Esophagus muscularis mucosa (tissue), 4 donors: ENCODE measurements around the gene DNASE2B.

Experiments used
- EP300 ChIP-seq: sonication (generic); formaldehyde crosslinking; IDR thresholded peaks from one replicate; pipeline ENCODE4 v1.6.1; 2017; ENCODE audit warnings: antibody characterized with exemption
- POLR2A ChIP-seq: fragments of 450-650 bp; IDR thresholded peaks from one replicate; pipeline ENCODE4 v1.6.1; 2017; ENCODE audit warnings: antibody characterized with exemption, moderate library complexity, mild to moderate bottlenecking, low read depth
- POLR2AphosphoS5 ChIP-seq, 2 donors: sonication (generic); formaldehyde crosslinking; IDR thresholded peaks; one replicate each; pipeline ENCODE4 v1.6.1; 2017; ENCODE audit warnings: antibody characterized with exemption in 2 of 2
- TF ChIP-seq, protein P1 (sequence below), 3 experiments: fragments of 200-600 bp in 2 of 3; fragments of 450-650 bp in 1 of 3; sonication (generic) in 2 of 3; IDR thresholded peaks; one replicate each; pipeline ENCODE4 v1.5.1; 2017 to 2019; ENCODE audit warnings: antibody characterized with exemption in 3 of 3, mild to moderate bottlenecking in 2 of 3, moderate library complexity in 1 of 3

DNA sequence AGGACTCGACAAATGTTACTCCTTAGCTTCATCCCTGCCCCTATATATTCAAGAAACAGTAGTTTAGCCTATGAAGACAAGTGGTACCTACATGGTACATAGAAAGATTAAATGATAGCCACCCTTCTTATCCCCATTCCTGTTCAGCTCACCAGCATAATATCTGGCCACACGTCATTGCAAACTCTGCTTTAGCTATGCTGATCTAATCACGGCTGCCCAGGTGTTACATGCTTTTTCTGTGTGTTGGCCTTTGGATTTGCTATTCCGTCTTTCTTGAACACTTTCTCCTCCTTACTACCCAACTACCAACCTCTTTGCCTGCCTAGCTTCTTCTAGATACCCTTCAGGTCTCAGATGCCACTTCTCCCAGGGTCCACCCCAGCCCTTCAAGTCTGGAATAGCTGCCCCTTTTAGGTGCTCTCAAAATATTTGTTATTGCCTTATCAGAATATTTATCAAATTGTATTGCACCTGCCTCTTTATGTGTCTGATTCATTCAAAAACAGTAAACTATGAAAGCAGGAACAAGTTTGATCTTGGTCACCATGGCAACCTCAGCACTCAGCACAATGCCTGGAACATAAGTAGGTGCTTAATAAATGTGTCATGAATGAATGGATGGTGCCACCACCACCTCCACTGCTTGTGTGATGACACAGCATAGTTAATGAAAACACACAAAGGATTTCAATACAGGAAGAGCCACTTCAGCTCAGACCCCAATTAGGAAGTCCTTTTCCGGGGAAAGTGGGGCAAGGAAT lies 11.4 kb upstream of the DNASE2B start:
- TF ChIP-seq, protein P1, sequence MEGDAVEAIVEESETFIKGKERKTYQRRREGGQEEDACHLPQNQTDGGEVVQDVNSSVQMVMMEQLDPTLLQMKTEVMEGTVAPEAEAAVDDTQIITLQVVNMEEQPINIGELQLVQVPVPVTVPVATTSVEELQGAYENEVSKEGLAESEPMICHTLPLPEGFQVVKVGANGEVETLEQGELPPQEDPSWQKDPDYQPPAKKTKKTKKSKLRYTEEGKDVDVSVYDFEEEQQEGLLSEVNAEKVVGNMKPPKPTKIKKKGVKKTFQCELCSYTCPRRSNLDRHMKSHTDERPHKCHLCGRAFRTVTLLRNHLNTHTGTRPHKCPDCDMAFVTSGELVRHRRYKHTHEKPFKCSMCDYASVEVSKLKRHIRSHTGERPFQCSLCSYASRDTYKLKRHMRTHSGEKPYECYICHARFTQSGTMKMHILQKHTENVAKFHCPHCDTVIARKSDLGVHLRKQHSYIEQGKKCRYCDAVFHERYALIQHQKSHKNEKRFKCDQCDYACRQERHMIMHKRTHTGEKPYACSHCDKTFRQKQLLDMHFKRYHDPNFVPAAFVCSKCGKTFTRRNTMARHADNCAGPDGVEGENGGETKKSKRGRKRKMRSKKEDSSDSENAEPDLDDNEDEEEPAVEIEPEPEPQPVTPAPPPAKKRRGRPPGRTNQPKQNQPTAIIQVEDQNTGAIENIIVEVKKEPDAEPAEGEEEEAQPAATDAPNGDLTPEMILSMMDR (IDR thresholded peaks at IDR 0.05): no peak
- TF ChIP-seq EP300 (no peak), POLR2A (no peak), POLR2AphosphoS5 (IDR thresholded peaks at IDR 0.05) (no peak)
